ENCODE measurements around the gene AFF3.

- no peak for TF ChIP-seq CTCF (conservative IDR thresholded peaks at IDR 0.05 in 1 of 2, IDR thresholded peaks at IDR 0.05 in 1 of 2; ENCODE audit: extremely low read depth in 1 of 2, insufficient read depth in 1 of 2, low read depth in 1 of 2, low read length in 2 of 2)
- no peak for TF ChIP-seq EZH2 (IDR thresholded peaks at IDR 0.05; ENCODE audit: borderline replicate concordance, low read length)
These were observed 471.3 kb downstream of the AFF3 start for GRCh38 chr2:99670768-99671734.

All from mammary epithelial cell (primary cell).